ENCODE measurements around the gene ANKRD33B.

DNA sequence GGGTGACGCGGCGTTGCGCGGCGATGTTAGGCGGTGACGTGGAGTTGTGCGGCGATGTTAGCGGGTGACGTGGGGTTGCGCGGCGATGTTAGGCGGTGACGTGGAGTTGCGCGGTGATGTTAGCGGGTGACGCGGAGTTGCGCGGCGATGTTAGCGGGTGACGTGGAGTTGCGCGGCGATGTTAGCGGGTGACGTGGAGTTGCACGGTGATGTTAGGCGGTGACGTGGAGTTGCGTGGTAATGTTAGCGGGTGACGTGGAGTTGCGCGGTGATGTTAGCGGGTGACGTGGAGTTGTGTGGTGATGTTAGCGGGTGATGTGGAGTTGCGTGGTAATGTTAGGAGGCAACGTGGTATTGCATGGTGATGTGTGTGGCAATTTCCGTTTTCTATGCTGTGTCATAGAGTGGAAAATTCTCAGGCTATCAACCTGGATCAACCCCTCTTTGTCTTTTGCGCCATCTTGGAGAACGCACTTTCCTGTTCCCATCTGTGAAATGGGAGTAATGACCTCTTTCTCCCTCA, 76.0 kb downstream of the ANKRD33B start:
- TF ChIP-seq, protein P1, sequence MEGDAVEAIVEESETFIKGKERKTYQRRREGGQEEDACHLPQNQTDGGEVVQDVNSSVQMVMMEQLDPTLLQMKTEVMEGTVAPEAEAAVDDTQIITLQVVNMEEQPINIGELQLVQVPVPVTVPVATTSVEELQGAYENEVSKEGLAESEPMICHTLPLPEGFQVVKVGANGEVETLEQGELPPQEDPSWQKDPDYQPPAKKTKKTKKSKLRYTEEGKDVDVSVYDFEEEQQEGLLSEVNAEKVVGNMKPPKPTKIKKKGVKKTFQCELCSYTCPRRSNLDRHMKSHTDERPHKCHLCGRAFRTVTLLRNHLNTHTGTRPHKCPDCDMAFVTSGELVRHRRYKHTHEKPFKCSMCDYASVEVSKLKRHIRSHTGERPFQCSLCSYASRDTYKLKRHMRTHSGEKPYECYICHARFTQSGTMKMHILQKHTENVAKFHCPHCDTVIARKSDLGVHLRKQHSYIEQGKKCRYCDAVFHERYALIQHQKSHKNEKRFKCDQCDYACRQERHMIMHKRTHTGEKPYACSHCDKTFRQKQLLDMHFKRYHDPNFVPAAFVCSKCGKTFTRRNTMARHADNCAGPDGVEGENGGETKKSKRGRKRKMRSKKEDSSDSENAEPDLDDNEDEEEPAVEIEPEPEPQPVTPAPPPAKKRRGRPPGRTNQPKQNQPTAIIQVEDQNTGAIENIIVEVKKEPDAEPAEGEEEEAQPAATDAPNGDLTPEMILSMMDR (IDR thresholded peaks at IDR 0.05), result no peak
- no peak for TF ChIP-seq EZH2 (IDR thresholded peaks at IDR 0.05)

Measured in neural progenitor cell (in vitro differentiated cells).